NCI-H526 (cell line): ENCODE results near the gene TNFRSF25.

Experiments
- DNase-seq, 2 experiments: peaks; one replicate each; lab custom pipeline; 2025; lab: John Stamatoyannopoulos, UW

TNFRSF25 gene

DNA sequence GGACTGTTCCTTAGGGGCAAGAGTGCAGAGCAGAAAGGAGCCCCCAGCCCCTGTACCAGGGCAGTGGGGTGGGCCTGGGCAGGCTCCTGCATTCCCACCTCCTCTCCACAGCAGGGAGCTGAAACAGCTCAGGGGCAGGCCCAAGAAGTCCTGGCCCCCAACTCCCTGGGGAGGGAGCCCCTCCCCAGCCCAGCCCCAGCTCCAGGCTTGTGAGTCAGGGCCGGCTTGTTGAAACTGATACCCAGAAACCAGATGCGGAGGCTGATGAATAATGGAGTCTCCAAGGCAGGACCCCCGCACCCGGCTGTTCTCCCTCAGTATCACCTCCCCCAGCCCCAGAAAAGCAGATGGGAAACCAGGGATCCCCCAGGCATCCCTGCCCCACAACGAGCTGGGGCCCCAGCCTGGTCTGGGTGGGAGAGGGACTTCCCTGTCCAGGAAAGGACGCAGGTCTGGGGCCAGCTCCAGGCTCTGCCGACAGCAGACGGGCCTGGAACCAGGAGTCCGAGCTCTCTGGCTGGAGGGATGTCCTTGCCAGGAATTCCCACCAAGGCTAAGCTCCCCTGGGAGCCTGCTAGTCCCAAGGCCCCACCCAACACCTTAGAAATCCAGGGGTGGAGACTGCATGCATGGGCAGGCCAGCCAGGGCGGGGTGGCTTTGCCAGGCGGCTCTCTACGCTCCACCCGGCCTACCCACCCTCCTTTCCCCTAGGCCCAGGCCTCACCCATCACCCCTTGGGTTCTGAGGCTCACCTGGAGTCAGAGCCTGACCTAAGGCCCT is 22.8 kb upstream of the TNFRSF25 start:
- DNase-seq = peak; percentile 84 to 94

DNA sequence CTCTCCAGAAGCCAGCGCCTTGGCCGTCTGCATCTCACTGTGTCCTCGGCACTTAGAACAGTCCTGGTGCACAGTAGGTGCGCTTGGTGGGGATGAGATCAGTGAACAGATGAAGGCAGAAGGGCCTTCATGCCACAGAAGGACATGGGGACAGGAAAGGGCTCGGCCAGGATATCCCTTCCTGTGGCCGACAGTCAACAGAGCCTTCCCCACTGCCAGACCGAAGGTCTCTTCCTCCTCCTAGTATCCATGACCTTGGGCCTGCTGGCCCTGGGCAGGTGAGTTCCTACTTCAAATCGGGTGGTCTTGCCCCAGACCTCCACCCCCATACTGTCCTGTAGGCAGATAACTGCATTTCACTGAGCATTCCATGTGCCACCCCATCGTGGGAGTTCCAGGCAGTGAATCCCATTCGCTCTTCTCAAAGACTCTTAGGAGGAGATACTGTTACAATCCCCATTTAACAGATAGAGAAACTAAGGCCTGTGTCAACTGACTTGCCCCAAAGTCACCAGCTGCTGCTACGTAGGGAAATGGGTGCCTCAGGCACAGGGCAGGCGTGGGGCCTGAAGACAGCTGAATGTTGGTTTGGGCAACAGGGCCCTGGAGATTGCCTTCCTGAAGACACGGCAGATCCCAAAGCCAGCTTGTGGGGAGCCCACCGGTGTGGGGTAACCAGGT is 22.0 kb upstream of the TNFRSF25 start:
- no peak for DNase-seq

DNA sequence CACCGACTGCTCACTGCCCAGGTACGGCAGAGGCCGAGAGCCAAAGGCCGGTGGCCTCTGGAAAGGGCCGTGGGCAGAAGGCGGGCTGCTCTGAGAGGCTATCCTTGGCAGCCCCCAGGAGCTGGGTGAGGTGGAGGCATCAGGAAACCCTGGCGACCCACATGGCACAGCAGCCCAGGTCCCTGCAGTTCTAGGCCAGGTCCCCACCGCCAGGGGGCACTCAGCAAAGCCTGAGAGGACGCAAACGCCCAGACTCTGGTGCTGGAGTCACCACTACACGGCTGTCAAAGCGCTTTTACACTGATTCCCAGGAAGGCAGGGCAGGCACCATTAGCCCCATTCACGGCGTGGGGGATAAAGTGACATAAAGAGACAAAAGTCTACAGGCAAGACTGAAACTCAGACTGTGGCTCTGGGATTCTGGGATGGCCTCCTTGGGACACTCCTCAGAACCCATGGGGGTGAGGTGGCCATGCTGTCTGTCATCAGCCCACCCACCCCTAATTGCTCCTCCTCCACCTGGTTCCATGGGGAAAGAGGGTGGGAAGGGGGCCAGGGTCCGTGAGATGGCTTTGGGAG is 20.5 kb upstream of the TNFRSF25 start:
- DNase-seq = peak; percentile 74 to 98

DNA sequence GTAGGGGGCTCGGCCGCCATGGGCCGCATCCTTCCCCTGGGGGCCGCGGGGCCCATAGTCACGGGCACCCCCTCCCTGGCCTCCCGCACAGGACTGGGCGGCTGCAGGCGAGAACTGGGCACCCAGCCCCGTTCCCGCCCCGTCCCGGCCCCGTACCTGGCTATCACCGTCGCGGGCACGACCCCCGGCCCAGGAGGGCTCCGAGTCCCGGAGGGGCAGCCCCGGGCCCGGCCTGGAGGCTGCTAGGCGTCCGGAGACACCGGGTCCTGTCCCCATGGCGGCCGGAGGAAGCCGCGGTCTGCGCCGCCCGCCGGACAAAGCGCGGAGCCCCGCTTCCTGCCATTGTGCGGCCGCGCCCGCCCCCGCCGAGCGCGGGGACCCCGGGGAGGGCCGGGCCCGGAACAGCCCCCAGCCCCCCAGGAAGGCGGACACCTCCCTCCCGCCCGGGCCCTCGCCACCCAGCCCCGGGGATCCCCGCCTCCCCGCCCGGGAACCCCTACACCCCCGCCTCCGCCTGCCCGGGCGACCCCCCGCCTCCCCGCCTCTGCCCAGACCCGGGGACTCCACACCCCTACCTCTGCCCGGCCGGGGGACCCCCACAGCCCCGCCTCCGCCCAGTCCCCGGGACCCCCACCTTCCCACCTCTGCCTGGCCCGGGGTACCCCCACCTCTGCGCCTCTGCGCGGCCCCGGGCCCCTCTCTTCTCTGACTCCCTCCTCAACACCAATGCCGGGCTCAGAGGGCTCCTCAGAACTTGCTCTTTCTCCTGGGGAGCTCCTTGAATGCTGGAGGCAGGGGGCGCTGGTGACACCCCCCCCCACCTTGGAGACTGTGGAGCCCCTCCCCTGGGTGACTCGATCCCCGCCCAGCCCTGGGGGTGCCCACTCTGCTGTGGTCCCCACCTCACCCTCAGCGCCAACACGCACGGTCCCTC is 19.5 kb upstream of the TNFRSF25 start:
- peak in 1 of 2 experiments; percentile 33 for DNase-seq

DNA sequence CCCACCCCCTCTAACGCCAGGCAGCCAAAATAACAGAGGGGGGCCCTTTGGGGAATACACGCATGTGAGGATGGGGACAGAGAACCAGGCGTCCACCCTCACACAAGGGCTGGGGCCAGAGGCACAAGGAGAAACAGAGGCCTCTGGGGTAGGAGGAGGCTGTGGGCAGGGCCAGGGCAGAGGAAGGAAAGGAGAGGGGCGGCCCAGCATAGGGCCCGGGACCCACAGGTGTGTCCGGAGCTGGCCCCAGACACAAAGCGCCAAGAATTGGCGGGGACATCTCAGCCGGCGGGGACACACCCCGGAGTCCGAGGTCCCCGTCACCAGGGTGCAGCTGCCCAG is 18.8 kb upstream of the TNFRSF25 start:
- peak in 1 of 2 experiments; percentile 34 for DNase-seq

DNA sequence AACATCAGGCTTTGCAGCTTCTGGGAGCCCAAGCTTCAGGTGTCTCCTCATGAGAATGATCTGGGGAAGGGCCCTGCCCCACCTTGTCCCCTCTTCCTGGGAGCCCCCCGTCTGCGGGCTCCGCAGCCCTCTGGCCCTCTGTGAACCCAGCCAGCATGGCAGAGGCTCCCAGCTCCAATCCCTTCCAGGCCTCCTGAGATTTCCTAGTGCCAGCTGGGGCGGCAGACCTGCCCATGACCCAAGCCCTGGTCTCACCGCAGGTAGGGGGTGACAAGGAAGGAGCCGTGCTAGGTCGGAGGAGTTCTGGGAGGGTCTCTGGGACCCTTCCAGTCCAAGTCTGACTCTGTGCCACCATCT is 17.8 kb upstream of the TNFRSF25 start:
- no peak for DNase-seq

DNA sequence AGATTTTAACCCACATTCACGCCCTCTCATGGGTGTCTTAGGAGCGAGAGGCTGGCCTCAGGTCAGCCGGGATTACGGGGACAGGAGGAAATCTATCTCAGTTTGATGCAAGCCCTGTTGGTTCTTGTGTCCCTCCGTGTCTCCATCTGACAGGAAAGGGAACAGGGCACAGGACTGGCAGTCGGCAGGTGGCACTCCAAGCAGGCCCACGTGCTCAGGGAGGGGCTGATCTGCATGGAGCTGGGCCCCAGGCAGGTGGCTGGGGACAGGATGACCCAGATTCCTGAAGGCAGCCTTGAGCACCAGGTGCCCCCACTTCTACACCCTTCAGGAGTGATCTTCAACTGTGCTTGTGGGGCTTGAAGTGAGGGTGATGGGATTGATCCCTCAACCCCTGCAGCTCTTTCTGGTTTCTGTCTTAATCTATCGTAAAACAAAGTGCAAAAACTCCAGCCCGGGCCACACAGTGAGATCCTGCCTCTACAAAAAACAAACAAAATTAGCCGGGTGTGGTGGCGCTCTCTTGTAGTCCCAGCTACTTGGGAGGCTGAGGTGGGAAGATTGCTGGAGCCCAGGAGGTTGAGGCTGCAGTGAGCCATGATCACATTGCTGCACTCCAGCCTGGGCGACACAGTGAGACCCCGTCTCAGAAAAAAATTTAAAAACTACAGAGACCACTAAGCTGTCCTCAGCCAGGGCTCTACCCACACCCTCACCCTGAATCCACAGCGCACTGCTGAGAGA is 17.2 kb upstream of the TNFRSF25 start:
- peak; percentile 26 to 77 for DNase-seq

DNA sequence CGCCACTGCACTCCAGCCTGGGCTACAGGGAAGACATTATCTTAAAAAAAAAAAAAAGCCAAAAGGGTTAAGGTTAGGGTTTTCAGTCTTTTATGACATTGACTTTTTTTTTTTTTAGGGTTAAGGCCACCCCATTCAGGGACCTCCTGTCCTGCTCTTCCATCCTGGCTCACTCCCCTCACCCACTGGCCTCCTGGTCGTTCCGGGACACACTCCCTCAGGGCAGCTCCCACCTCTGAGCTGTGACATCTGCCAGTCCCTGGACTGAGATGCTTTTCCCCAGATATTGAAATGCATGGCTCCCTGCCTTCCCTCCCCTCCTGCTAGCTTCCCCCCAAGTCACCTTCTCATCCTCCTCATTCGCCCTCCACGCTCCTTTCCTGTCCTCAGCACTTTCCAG is 15.8 kb upstream of the TNFRSF25 start:
- DNase-seq = no peak

DNA sequence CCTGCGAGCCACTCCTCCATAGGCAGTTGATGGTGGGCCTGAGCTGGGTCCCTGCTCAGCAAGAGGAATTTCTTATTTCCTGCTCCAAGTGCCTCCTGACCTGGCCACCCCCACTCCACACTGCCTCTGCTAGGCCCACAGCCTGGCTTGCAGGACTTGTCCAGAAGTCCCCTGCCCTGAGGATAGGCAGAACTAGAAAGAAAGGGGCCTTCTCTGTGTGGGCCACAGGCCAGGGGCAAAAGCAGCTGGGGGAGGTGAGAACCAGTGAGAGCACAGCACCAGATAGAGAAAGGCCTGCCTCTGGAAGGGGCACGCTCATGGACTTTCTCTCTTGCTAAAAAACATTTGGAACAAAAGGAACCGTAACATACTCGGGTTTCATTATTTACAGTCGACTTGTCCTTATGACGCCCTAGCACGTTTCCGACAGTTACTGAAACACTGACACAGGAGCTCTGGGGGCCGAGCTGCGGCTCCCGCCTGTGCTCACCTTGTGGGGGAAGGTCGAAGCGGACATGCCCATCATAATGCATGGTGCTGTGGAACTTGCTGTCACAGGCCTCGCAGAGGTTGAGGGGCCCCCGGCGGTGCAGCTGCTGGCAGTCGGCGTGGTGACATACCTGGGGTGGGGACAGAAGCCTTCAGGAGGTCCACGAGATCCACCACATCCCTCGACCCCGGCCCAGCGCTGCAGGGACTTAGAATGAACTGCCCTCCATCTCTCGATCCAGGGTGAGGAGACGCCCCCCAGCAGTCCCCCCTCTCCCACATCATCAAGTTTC is 11.3 kb upstream of the TNFRSF25 start:
- DNase-seq = peak; percentile 65

DNA sequence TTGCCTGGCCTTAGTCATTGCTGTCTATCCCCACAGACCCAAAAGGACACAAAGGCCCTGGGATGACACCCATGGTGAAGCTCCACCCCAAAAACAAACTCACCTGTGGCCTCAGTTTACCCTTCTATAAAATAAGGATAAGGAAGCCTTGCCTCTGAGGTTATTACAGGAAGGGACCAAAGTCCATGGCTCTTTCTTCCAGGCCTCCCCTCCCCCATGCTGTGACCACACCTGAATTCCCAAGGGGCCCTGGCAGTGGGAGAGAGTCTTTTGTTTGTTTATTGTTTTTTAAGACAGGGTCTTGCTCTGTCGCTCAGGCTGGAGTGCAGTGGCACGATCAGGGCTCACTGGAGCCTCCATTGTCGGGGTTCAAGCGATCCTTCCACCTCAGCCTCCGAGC is 10.5 kb upstream of the TNFRSF25 start:
- peak; percentile 76 to 88 for DNase-seq

DNA sequence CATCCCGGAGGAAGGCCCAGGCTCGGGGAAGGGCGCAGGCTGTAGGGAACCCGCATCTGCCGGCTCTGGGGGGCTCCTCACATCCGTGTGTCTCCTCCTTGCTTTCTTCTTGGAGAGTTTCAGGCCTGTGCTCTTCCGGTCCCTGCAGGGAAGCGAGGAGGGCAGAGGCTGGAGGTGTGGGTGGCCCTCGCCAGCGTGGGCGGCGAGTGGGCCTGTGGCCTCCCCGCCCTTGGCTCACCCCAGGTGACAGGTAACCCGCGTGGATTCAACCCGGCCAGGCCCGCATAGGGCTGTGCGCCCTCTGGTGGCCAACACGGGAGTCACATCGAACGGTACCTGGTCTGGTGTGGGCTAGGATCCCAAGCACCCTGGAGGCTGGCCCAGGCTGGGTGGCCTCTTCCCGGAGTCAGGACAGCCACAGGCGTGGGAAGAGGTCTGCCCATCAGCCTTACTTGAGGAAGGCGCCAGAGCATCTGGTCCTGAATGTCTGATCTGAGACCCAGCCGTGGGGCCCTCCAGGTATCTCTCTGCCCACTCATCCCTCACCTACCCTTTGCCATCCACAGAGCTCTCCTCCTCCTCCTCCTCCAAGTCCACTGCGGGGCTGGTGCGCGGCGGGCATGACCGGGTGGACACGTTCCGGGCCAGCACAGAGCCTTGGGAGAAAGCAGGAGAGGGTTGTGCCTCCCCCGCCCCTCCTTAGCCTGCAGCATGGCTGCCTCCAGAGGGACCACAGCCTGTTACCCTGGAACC is 9.6 kb upstream of the TNFRSF25 start:
- peak; percentile 51 to 86 for DNase-seq

DNA sequence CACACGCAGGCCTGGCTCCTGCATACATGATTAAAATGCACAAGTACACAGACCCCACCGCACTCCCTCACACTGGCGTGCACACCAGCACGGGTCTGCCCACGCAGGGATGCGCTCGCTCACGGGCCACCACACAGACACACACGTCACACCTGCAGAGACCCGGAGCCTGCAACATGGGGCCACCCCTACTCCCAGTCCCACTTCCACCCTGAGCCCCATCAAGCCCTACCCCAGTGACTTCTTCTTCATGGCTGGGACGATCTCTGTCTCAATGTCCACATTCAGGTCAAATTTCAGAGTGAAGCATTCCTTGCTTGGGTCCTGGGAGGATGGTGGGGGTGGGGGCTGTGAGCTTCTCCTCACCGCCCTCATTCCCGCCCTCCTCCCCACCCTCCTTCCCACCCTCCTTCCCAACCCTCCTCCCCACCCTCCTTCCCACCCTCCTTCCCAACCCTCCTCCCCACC is 8.9 kb upstream of the TNFRSF25 start:
- DNase-seq = peak in 1 of 2 experiments; percentile 78

DNA sequence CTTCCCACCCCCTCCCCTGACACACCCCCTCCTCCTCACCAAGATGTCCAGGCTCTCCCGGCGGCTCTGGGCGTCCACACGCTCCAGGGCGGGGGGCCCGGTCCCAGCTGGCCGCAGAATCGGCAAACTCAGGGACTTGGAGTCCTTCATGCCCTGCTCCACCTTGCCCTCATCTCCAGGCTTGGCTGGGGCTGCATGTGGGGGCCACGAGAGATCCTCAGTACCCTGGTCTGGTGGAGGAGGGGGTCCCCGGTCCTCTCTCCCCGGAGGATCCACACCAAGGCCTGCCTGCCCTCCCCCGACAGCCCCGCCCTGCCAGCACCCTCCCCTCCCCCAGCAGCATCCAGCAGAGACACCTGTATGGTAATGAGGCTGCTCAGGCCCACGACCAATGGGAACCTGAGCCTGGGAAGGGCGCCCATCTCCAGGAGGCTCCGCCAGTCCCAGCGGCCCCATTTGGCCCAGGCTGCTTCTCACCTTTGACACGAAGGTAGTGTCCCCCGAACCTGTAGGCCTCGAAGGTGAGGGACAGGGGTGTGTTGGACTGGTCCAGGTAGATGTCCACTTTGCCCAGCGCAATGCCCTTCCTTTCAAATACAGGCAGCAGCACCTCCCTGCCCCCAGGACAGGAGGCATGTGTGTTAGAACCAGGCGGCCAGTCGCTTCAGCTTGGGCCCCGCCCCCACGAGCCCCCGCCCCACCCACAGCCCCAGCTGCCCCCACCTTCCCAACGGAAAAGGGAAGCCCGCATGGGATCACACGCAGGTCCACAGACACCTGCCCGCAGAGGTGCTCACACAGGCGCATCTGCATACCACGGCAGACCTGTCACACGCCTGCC is 8.2 kb upstream of the TNFRSF25 start:
- DNase-seq = peak; percentile 90 to 98

DNA sequence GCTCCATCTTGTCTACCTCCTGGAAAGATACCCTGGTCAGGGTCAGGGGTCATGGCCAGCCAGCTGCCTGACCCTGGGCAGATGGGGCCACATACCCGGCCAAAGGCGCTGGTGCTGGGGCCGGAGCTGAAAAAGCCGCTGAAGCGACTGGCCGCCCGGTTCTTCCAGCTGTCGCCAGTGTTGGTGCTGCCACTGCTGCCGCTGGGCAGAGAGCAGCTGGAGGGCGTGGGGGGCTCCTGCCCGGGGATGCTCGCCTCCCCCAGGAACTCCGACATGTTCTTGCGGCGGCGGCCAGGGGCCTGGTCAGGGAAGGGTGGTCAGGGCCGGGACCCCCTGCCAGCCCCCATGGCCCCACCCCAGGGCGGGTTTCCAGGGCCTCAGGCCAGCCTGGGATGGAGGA is 7.2 kb upstream of the TNFRSF25 start:
- peak in 1 of 2 experiments; percentile 40 for DNase-seq

DNA sequence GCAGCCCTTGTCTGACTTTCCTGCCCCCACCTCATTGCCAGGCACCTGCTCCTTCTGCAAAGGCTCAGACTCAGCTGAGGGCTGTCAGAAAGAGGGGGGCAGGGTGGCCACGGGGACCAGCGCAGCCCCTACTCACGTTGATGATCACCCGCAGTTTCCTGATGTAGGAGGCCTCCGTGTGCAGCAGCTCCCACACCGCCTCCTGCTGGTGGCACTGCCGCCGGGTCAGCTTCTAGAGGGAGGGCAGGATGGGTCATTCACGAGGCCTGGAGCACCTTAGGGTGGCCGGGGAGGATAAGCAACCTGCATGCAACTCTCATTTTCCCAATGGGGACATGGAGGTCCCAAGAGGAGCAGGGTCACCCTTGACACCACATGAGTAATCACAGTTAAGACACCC is 6.4 kb upstream of the TNFRSF25 start:
- DNase-seq = peak; percentile 66 to 89

DNA sequence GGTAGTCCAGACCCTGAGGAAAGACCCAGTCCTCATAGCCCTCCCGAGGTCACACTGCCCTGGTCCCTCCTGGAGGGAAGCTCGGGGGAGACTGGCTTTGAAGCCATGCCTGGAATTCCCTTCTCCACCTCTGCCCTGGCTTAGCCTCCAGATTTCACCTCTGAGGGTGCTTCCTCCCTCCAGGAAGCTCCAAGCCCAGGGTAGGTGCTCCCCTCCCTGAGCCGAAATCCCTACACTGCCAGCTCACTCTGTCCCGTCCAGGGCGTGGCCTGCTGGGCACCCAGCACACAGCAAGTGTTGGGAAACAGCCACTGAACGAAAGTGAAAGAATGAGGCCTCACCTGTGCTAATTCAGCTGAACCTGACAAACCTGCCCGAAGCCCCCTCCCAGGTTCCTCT is 6.0 kb upstream of the TNFRSF25 start:
- peak in 1 of 2 experiments; percentile 84 for DNase-seq

DNA sequence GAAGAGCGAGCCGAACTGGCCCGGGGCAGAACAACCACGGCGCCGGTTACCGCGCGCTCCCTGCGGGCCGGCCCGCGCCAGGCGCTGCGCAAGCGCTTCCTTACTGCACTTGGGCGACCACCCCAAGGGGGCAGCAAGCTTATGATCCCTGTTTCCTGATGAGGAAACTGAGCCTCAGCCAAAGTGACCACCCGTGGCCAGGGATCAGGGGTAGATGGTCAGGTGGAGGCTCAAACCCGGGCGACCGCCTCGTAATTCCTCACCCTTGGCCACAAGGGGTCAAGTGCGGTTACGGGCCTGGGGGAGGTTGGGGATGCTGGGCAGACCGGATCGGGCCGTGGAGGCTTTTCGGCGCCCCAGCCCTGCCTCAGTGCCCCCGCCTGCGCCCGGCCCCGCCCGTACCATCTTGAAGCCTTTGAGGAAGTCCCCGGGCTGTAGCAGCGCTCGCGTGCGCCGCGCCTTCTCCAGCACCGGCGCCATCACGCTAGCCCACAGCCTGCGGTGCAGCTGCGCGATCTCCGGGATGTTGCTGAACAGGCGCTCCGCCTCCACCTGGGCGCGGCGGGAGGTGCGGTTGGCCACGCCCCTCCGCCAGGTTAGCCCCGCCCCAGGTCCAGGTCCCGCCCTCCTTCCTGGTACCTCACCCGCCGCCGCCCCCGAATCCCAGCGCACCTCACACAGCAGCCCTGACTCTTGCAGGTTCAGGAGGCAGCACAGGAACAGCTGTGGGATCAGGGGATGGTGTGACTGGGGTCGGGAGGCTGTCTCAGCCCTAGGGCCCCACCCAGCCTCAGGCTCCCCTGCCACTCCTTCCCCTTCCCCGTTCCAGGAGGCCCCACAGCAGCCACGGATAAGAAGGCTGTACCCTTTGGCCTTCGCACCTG is 5.4 kb upstream of the TNFRSF25 start:
- DNase-seq = peak; percentile 60 to 92
